Activated naive CD8-positive, alpha-beta T cell treated with anti-CD3 and anti-CD28 coated beads, Interleukin-2, amount 10 ng/mL, durations not matched to agents 7 days and 5 days (primary cell): ENCODE measurements around the gene KIF22. TPM values are rescaled to one million over a fixed set of nuclear protein-coding genes. Genes with fewer than 3 reads are reported as not detected.
"Not testable (repeated sequence)": the region's sequence is repeated elsewhere in the genome, so short reads cannot be mapped to it uniquely, and the experiment has no call there.

Experiments used
- ATAC-seq: fragments of 150-1000 bp; cut with Tn5 transposase; one replicate; pipeline ENCODE4 v1.10.0; 2021; ENCODE audit warnings: low read depth, moderate library complexity
- POLR2A ChIA-PET: fragments of 350-600 bp; sonication (Branson Sonifier 250); formaldehyde crosslinking; loops from one replicate; lab custom pipeline; 2021; ENCODE audit warnings: antibody characterized with exemption; lab: Charles Lee
- DNase-seq: peaks from one replicate; pipeline ENCODE4 v3.0.0; 2021
- H3K27ac Mint-ChIP-seq: one replicate; pipeline ENCODE4 v1.8.0; 2022; ENCODE audit warnings: mild to moderate bottlenecking, mixed read lengths
- H3K27me3 Mint-ChIP-seq: one replicate; pipeline ENCODE4 v1.8.0; 2022; ENCODE audit warnings: mild to moderate bottlenecking, moderate library complexity, mixed read lengths
- H3K36me3 Mint-ChIP-seq: one replicate; pipeline ENCODE4 v1.8.0; 2021; ENCODE audit warnings: mild to moderate bottlenecking, mixed read lengths
- H3K4me1 Mint-ChIP-seq: one replicate; pipeline ENCODE4 v1.8.0; 2021; ENCODE audit warnings: mixed read lengths
- H3K4me3 Mint-ChIP-seq: one replicate; pipeline ENCODE4 v1.8.0; 2022; ENCODE audit warnings: mild to moderate bottlenecking, moderate library complexity, mixed read lengths
- H3K9me3 Mint-ChIP-seq: one replicate; pipeline ENCODE4 v1.8.0; 2021; ENCODE audit warnings: mixed read lengths
- total RNA-seq, 2 experiments: library from RNA; stranded (reverse); gene quantifications; one replicate each; pipeline ENCODE4 v1.2.3, GENCODE V29; 2021

The KIF22 gene
- total RNA-seq, result 100 to 1,000 TPM; 191 to 199 TPM

DNA sequence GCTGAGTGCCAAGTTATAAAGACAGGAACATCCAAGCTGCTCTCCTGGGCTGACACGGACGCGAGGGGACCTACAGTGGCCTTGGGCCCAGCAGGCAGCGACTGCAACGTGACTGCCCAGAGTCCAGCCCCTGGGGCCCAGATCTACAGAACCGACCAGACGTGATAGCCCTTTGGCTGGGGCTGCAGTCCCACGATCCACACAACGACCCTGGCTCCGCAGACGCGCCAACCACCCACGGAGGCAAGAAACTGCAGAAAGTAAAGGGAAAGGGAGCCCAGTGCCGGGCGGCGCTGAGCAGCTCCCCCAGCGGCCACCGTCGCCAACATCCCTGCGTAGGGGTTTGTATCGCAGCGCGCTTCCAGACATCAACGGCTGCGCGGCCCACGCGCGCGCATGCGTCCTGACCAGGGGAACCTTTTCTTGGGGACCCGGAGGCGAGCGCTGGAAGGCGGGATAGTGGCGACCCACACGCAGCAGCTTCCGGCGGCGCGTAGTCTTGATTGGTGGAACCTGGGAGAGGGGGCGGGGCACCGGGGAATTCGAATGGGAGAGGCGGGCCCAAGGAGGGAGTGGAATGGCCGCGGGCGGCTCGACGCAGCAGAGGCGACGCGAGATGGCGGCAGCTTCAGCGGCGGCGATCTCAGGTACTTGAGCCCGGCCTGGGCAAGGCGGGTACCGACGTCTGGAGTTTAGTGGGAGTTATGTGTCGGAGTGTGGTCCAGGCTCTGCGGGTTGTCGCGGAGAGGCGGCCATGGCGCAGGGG lies at the start of gene KIF22:
Gene KIF22, plus strand, starts transcription at position 569 of the 766 bp plus-strand sequence. Its CDS starts 9 bp downstream, at position 578.
- DNase-seq, result peak; percentile 100
- Mint-ChIP-seq H3K27ac (peak within 1 kb of the TSS; percentile 98), H3K4me3 (peak within 1 kb of the TSS; percentile 99), H3K27me3 (no peaks in the 10 kb centered on the region), H3K36me3 (peaks cover 26% of the 10 kb centered on the region), H3K4me1 (peaks cover 33% of the 10 kb centered on the region), H3K9me3 (no peaks in the 10 kb centered on the region)
- POLR2A ChIA-PET, result interaction anchor here (0.5 to 9.3 kb wide), 30 partner anchors 10 to 395 kb away, joined by 3 to 165 read pairs (median 4); partner anchors contain the start of genes C16orf54, HIRIP3, MAZ and MVP
- ATAC-seq, result peak; percentile 97

DNA sequence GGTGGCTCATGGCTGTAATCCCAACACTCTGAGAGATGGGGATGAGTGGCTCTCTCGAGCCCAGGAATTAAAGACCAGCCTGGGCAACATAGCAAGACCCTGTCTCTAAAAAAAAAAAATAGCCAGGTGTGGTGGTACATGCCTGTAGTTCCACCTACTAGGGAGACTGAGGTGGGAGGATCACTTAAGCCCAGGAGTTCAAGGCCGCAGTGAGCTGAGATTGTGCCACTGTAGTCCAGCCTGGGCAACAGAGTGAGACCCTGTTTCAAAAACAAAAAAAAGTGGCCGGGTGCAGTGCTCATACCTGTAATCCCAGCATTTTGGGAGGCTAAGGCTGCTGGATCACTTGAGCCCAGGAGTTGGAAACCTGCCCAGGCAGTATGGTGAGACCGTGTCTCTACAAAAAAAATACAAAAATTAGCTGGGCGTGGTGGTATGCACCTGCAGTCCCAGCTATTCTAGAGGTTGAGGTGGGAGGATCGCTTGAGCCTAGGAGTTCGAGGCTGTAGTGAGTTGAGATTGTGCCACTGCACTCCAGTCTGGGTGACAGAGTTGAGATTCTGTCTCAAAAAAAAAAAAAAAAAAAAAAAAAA lies 47.8 kb upstream of the KIF22 start:
- Mint-ChIP-seq H3K4me3 (peak overlapping the region; percentile 98), H3K9me3 (no peaks in the 10 kb centered on the region), H3K27me3 (no peaks in the 10 kb centered on the region), H3K36me3 (peaks cover 46% of the 10 kb centered on the region), H3K27ac (no peak overlapping the region), H3K4me1 (peaks cover 59% of the 10 kb centered on the region)
- POLR2A ChIA-PET, result interaction anchor here (0.7 to 4.6 kb wide), 7 partner anchors 9 to 249 kb away, joined by 3 to 64 read pairs (median 8); partner anchors contain the start of genes KIF22 and MAZ
- DNase-seq (no peak), ATAC-seq (no peak)

DNA sequence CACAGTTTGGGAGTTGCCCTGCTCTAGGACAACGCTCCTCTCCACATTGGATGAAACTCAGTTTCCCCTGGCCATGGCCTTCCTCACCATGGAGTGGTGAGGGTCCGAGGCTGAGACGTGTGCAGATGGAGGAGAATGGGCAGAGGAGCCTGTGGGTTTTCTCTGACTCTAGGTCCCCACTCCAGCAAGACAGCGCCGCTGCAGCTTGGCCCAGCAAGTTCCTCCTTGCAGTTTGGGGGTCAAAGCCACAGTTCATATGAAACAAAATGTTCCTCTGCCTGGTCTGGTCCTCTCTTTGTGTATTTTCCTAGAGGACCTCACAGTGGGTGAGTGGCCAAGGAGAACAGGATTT lies 47.1 kb upstream of the KIF22 start:
- Mint-ChIP-seq H3K27ac (peak overlapping the region; percentile 77), H3K27me3 (no peaks in the 10 kb centered on the region), H3K9me3 (no peaks in the 10 kb centered on the region), H3K4me1 (peaks cover 53% of the 10 kb centered on the region), H3K4me3 (peak overlapping the region; percentile 98), H3K36me3 (peaks cover 46% of the 10 kb centered on the region)
- POLR2A ChIA-PET, result interaction anchor here (0.9 to 4.6 kb wide), 8 partner anchors 10 to 64 kb away, joined by 3 to 64 read pairs (median 7); partner anchors contain the start of genes KIF22 and MAZ
- DNase-seq (peak; percentile 33), ATAC-seq (no peak)

DNA sequence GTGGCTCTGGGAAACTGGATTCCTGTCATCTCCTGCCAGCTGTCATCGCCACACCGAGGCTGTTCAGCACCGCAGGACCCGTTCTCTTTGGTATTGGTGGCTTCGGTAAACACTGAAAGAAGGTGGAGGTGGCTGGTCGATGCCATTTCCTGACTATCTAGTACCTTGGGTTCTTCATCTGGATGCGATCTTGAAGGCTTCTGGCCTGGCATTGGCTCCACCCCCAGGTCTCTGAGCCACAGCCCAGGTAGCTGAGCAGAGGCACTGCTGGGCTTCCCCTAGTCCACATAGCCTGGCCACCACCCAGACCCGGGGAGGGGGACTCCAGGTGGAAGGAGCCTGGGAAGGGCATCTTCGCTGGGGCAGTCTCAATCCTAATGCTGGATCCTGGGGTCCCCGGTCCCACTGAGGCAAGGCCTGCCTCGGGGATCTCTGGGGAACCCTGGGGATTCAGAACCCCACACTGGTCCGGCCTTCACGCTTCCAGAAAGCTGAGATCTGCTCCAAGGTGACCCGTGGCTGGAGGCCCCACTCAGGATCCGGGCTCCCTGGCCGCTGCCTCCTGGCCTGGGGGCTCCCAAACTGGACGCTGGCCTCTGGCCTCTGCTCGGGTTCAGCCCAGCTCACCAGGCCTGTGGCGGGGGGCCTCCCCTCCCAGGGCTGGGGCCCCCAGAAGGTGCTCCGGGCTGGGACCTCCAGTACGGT lies 46.6 kb upstream of the KIF22 start:
- POLR2A ChIA-PET, result interaction anchor here (0.9 to 4.6 kb wide), 11 partner anchors 10 to 73 kb away, joined by 3 to 64 read pairs (median 6); partner anchors contain the start of genes KIF22 and MAZ
- H3K27me3 Mint-ChIP-seq, result no peaks in the 10 kb centered on the region
- peak overlapping the region; percentile 98 for H3K27ac Mint-ChIP-seq
- DNase-seq (peak; percentile 51), ATAC-seq (peak; percentile 14)
- peak overlapping the region; percentile 98 for H3K4me3 Mint-ChIP-seq
- H3K4me1 Mint-ChIP-seq, result peaks cover 48% of the 10 kb centered on the region
- H3K36me3 Mint-ChIP-seq, result peaks cover 46% of the 10 kb centered on the region
- no peaks in the 10 kb centered on the region for H3K9me3 Mint-ChIP-seq

- DNase-seq (peak; percentile 50), ATAC-seq (no peak)
- Mint-ChIP-seq H3K27me3 (no peaks in the 10 kb centered on the region), H3K36me3 (peaks cover 46% of the 10 kb centered on the region), H3K9me3 (no peaks in the 10 kb centered on the region), H3K4me3 (peak overlapping the region; percentile 98), H3K4me1 (peaks cover 45% of the 10 kb centered on the region), H3K27ac (peak overlapping the region; percentile 98)
- POLR2A ChIA-PET, result interaction anchor here (0.9 to 4.6 kb wide), 10 partner anchors 10 to 72 kb away, joined by 3 to 64 read pairs (median 7); partner anchors contain the start of genes KIF22 and MAZ
Measured at GRCh38 chr16:29744541-29745101, 45.9 kb upstream of the KIF22 start.

DNA sequence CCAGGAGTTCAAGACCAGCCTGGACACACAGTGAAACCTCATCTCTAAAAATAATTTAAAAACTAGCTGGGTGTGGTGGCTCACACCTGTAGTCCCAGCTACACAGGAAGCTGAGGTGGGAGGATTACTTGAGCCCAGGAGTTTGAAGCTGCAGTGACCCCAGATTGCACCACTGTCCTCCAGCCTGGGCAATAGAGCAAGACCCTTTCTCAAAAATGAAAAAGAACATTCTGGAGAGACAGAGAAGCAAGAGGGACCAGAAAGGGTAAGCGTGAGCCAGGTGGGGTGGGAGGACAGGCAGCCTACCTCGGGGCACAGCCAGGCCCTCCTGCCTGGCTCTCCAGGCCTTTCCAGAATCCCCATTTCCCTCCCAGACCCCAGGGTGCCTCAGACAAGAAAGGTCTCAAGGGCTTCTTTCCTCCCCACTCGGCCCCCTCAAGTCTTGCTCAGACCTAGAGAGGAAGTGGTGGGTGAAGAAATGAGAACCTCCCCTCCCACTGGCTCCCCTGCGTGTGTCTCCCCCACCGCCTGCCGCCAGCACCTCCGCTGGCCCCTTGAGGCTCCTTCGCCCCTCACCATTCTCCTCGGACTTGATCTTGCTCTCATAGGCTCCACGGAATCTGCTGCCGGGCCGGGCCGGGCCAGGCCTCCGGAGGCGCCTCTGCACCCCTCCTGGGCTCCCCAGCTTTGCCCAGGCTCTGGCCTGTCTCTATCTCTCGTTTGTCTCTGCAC lies 45.3 kb upstream of the KIF22 start:
- Mint-ChIP-seq H3K36me3 (peaks cover 42% of the 10 kb centered on the region), H3K4me3 (peak overlapping the region; percentile 98)
- POLR2A ChIA-PET, result interaction anchor here (0.6 to 4.6 kb wide), 14 partner anchors 9 to 95 kb away, joined by 3 to 64 read pairs (median 6); partner anchors contain the start of genes KIF22, MAZ and PAGR1

GRCh38 chr16:29745853-29746345 lies 44.7 kb upstream of the KIF22 start, which contains the start of gene C16orf54:
TSS of gene C16orf54 (minus strand) at chr16:29745990. CDS start at chr16:29744951, 1,039 bp downstream.
- H3K4me3 Mint-ChIP-seq, result peak within 1 kb of the TSS; percentile 98
- H3K27ac Mint-ChIP-seq, result peak within 1 kb of the TSS; percentile 98
- DNase-seq (peak; percentile 88), ATAC-seq (peak; percentile 81)
- H3K4me1 Mint-ChIP-seq, result peaks cover 38% of the 10 kb centered on the region
- H3K27me3 Mint-ChIP-seq, result no peaks in the 10 kb centered on the region
- H3K9me3 Mint-ChIP-seq, result no peaks in the 10 kb centered on the region
- POLR2A ChIA-PET, result interaction anchor here (0.6 to 4.6 kb wide), 17 partner anchors 9 to 286 kb away, joined by 3 to 64 read pairs (median 4); partner anchors contain the start of genes KIF22, MAZ and PAGR1
- peaks cover 37% of the 10 kb centered on the region for H3K36me3 Mint-ChIP-seq

More for the DNA sequence above, 45.3 kb upstream of the KIF22 start:
- peak overlapping the region; percentile 98 for H3K27ac Mint-ChIP-seq
- H3K9me3 Mint-ChIP-seq, result no peaks in the 10 kb centered on the region
- peak; percentile 58 for ATAC-seq
- H3K27me3 Mint-ChIP-seq, result no peaks in the 10 kb centered on the region
- no peak for DNase-seq
- peaks cover 42% of the 10 kb centered on the region for H3K4me1 Mint-ChIP-seq

DNA sequence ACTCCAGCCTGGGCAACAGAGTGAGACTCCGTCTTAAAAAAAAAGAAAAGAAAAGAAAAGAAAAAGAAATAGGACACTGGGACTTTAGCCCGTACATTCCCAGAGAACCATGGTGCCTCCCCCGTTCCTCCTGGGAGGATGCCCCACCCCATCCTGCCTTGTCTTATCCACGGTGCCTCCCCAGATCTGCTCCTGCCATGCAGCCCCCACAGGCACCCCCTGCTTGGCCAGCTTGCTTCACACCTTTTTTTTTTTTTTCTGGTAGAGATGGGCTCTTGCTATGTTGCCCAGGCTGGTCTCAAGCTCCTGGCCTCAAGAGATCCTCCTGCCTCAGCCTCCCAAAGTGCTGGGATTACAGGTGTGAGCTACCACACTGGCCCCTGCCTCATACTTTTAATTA lies 44.0 kb upstream of the KIF22 start:
- peak; percentile 32 for DNase-seq
- not testable (repeated sequence) for ATAC-seq, H3K9me3 Mint-ChIP-seq, H3K27me3 Mint-ChIP-seq
- Mint-ChIP-seq H3K4me3 (peak overlapping the region; percentile 98), H3K27ac (peak overlapping the region; percentile 98), H3K36me3 (peaks cover 32% of the 10 kb centered on the region), H3K4me1 (peaks cover 32% of the 10 kb centered on the region)
- POLR2A ChIA-PET, result interaction anchor here (0.6 to 4.6 kb wide), 16 partner anchors 8 to 285 kb away, joined by 3 to 64 read pairs (median 4); partner anchors contain the start of genes KIF22, MAZ and PAGR1

GRCh38 chr16:29747947-29748759 lies 42.4 kb upstream of the KIF22 start:
- no peaks in the 10 kb centered on the region for H3K9me3 Mint-ChIP-seq
- H3K27ac Mint-ChIP-seq, result no peak overlapping the region
- H3K36me3 Mint-ChIP-seq, result peaks cover 20% of the 10 kb centered on the region
- H3K27me3 Mint-ChIP-seq, result no peaks in the 10 kb centered on the region
- H3K4me1 Mint-ChIP-seq, result peaks cover 26% of the 10 kb centered on the region
- no peak overlapping the region for H3K4me3 Mint-ChIP-seq
- POLR2A ChIA-PET, result interaction anchor here (1.2 to 1.4 kb wide), 2 partner anchors 9 to 59 kb away, joined by 4 to 5 read pairs; no protein-coding TSS in a partner anchor
- DNase-seq (no peak), ATAC-seq (no peak)

GRCh38 chr16:29748760-29749149 lies 41.8 kb upstream of the KIF22 start:
- Mint-ChIP-seq H3K36me3 (peaks cover 14% of the 10 kb centered on the region), H3K4me1 (peaks cover 20% of the 10 kb centered on the region)
- not testable (repeated sequence) for H3K4me3 Mint-ChIP-seq, H3K9me3 Mint-ChIP-seq, DNase-seq, H3K27me3 Mint-ChIP-seq, ATAC-seq, H3K27ac Mint-ChIP-seq
- POLR2A ChIA-PET, result interaction anchor here (1.2 to 1.4 kb wide), 2 partner anchors 10 to 59 kb away, joined by 4 to 5 read pairs; no protein-coding TSS in a partner anchor

DNA sequence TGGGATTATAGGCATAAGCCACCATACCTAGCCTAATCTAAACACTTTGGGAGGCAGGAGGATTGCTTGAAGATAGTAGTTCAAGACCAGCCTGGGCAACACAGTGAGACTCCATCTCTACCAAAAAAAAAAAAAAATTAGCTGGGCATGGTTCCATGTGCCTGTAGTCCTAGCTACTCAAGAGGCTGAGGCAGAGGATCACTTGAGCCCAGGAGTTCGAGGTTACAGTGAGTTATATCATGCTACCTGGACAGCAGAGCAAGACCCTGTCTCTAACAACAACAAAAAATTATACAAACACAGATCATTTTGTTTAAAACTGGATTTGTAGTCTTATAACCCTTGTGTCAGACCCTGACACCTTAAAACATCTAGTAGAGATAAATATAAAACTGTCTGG lies 37.0 kb upstream of the KIF22 start:
- H3K36me3 Mint-ChIP-seq, result no peaks in the 10 kb centered on the region
- POLR2A ChIA-PET, result interaction anchor here (0.7 to 2.0 kb wide), 3 partner anchors 9 to 105 kb away, joined by 4 to 13 read pairs (median 6); no protein-coding TSS in a partner anchor
- H3K4me3 Mint-ChIP-seq, result no peak overlapping the region
- no peak overlapping the region for H3K27ac Mint-ChIP-seq
- H3K4me1 Mint-ChIP-seq, result peaks cover 10% of the 10 kb centered on the region
- DNase-seq (no peak), ATAC-seq (no peak)
- H3K9me3 Mint-ChIP-seq, result no peaks in the 10 kb centered on the region
- H3K27me3 Mint-ChIP-seq, result no peaks in the 10 kb centered on the region
